HepG2 (cell line): Measurements from ENCODE around the gene RGS5. TPM values are rescaled to one million over a fixed set of nuclear protein-coding genes. Genes with fewer than 3 reads are reported as not detected.

ENCODE experiments used
- ATAC-seq: fragments of 200-7000 bp; cut with Tn5 transposase; 3 replicates; pipeline ENCODE4 v1.9.1; 2020; ENCODE audit warnings: mild to moderate bottlenecking, moderate library complexity
- BruUV-seq: library from RNA; stranded (reverse); fragments of 400-500 nt; replicated peaks from 2 replicates; lab custom pipeline; 2021; lab: Mats Ljungman, UMichigan
- CTCF ChIA-PET: fragments of 300-600 bp; formaldehyde crosslinking; extraction: SDS; loops from one replicate; lab custom pipeline; 2021; ENCODE audit warnings: low total read pairs, inconsistent platforms, low intra/inter-chr PET ratio; lab: Yijun Ruan, JAX
- POLR2A ChIA-PET: fragments of 350-600 bp; sonication (Branson Sonifier 250); formaldehyde crosslinking; loops from one replicate; lab custom pipeline; 2020; ENCODE audit warnings: antibody characterized with exemption, inconsistent platforms; lab: Yijun Ruan, JAX
- DNase-seq: peaks from one replicate; pipeline ENCODE4 v3.0.0-alpha.2; 2015; ENCODE audit warnings: low spot score
- FAIRE-seq: peaks from 3 replicates; lab custom pipeline; 2011; peaks lifted over from hg19 to GRCh38; lab: Jason Lieb, UNC
- H2AFZ ChIP-seq: one replicate; pipeline ENCODE4 v1.6.1; 2011; ENCODE audit warnings: low read length, inconsistent platforms
- H3K27ac ChIP-seq: fragments of 300-600 bp; 3 replicates; pipeline ENCODE4 v1.8.0; 2011; ENCODE audit warnings: mixed run types, mild to moderate bottlenecking, mixed read lengths, low read length, inconsistent platforms; ENCODE audit not compliant: insufficient read depth; ENCODE audit errors: extremely low read length
- H3K27me3 ChIP-seq, 2 experiments: fragments of 200-600 bp in 1 of 2; 2 replicates in 1 of 2; 3 replicates in 1 of 2; pipeline versions ENCODE4 v1.6.0 to v1.8.0; 2011; ENCODE audit warnings: low read length in 2 of 2, mild to moderate bottlenecking in 2 of 2, moderate library complexity in 2 of 2, inconsistent platforms in 1 of 2; ENCODE audit not compliant: insufficient read depth in 2 of 2, control insufficient read depth in 1 of 2
- H3K36me3 ChIP-seq, 2 experiments: fragments of 200-600 bp in 1 of 2; replicated peaks in 1 of 2; 2 replicates in 1 of 2; 3 replicates in 1 of 2; pipeline versions ENCODE4 v1.5.1 to v1.8.0; 2011; ENCODE audit warnings: low read length in 2 of 2, inconsistent platforms in 1 of 2; ENCODE audit not compliant: insufficient read depth in 2 of 2, control insufficient read depth in 1 of 2
- H3K4me1 ChIP-seq: 2 replicates; pipeline ENCODE4 v1.5.1; 2012; ENCODE audit warnings: low read length, inconsistent platforms; ENCODE audit not compliant: insufficient read depth
- H3K4me2 ChIP-seq: 2 replicates; pipeline ENCODE4 v1.6.0; 2011; ENCODE audit warnings: low read depth, low read length, inconsistent platforms
- H3K4me3 ChIP-seq, 3 experiments: fragments of 200-600 bp in 1 of 3; sonication (generic), shearing (Covaris generic) in 1 of 3; replicated peaks in 1 of 3; 2 replicates each; pipeline ENCODE4 v1.5.1; 2011 to 2016; ENCODE audit warnings: low read length in 3 of 3, inconsistent platforms in 2 of 3, low read depth in 2 of 3, mild to moderate bottlenecking in 2 of 3, control low read depth in 1 of 3, mixed read lengths in 1 of 3; ENCODE audit not compliant: insufficient read depth in 1 of 3
- H3K79me2 ChIP-seq: one replicate; pipeline ENCODE4 v1.6.1; 2011; ENCODE audit warnings: low read length, inconsistent platforms; ENCODE audit not compliant: insufficient read depth
- H3K9ac ChIP-seq: 2 replicates; pipeline ENCODE4 v1.6.0; 2011; ENCODE audit warnings: mild to moderate bottlenecking, low read depth, low read length, inconsistent platforms; ENCODE audit not compliant: insufficient read depth
- H3K9me3 ChIP-seq: 2 replicates; pipeline ENCODE4 v1.5.1; 2012; ENCODE audit warnings: mild to moderate bottlenecking, low read length
- H4K20me1 ChIP-seq: 2 replicates; pipeline ENCODE4 v1.6.0; 2011; ENCODE audit warnings: inconsistent platforms, mild to moderate bottlenecking, low read length, moderate library complexity; ENCODE audit not compliant: insufficient read depth
- ERF ChIP-seq: IDR thresholded peaks from 2 replicates; pipeline ENCODE4 v1.6.1; 2018; ENCODE audit warnings: missing biosample characterization, missing genetic modification reagents
- JUNB ChIP-seq: sonication (generic); formaldehyde crosslinking; IDR thresholded peaks from 2 replicates; pipeline ENCODE4 v1.8.0; 2022; ENCODE audit warnings: missing genetic modification reagents, mild to moderate bottlenecking, borderline replicate concordance
- KLF16 ChIP-seq, 2 experiments: sonication (generic) in 1 of 2; formaldehyde crosslinking in 1 of 2; IDR thresholded peaks; 2 replicates each; pipeline versions ENCODE4 v1.6.1 to v1.8.0; 2016 to 2023; ENCODE audit warnings: missing genetic modification reagents in 2 of 2, missing compliant biosample characterization in 1 of 2
- MYNN ChIP-seq: sonication (generic); formaldehyde crosslinking; IDR thresholded peaks from 2 replicates; pipeline ENCODE4 v1.4.0; 2020; ENCODE audit warnings: mild to moderate bottlenecking, low read depth, missing genetic modification reagents
- RAD21 ChIP-seq: fragments of 450-650 bp; formaldehyde crosslinking; IDR thresholded peaks from 2 replicates; pipeline ENCODE4 v1.5.0; 2020; ENCODE audit warnings: mild to moderate bottlenecking
- ZMYM4 ChIP-seq: sonication (generic); formaldehyde crosslinking; IDR thresholded peaks from 2 replicates; pipeline ENCODE4 v1.8.1; 2023; ENCODE audit warnings: mild to moderate bottlenecking, missing genetic modification reagents
- ZNF253 ChIP-seq: sonication (generic); formaldehyde crosslinking; IDR thresholded peaks from 2 replicates; pipeline ENCODE4 v1.8.0; 2022; ENCODE audit warnings: mild to moderate bottlenecking, missing genetic modification reagents, borderline replicate concordance
- ZNF746 ChIP-seq: sonication (generic); formaldehyde crosslinking; IDR thresholded peaks from 2 replicates; pipeline ENCODE4 v1.8.0; 2022; ENCODE audit warnings: mild to moderate bottlenecking, missing genetic modification reagents
- ZNF83 ChIP-seq: sonication (generic); formaldehyde crosslinking; IDR thresholded peaks from 2 replicates; pipeline ENCODE4 v1.4.0; 2020; ENCODE audit warnings: missing genetic modification reagents, mild to moderate bottlenecking, borderline replicate concordance
- WGBS: methylation state at CpG from one replicate; pipeline ENCODE4 v1.1.6; 2017; ENCODE audit warnings: low lambda C conversion rate; 5-methylcytosine and 5-hydroxymethylcytosine counted together
- in situ Hi-C: cut with HindIII; loops from 2 replicates; pipeline ENCODE4 v1.10.0; 2017; ENCODE audit warnings: low pct_unique_long_range_greater_than_20kb; ENCODE audit not compliant: extremely low pct_ligation_motif_present
- intact Hi-C: fragments of 100-400 bp; cut with micrococcal nuclease; formaldehyde crosslinking; loops from one replicate; pipeline ENCODE4 v1.10.0; 2022; ENCODE audit not compliant: unreplicated experiment
- polyA plus RNA-seq, 8 experiments: library from polyadenylated mRNA; depleted of rRNA in 3 of 8; stranded (reverse) in 7 of 8; unstranded in 1 of 8; fragments of >200 nt; fragmentation: Illumina TruSeq in 4 of 8; extraction: Trizol in 4 of 8; gene quantifications; 2 replicates each; pipeline versions ENCODE4 v1.2.1 to v1.2.3, GENCODE V29; 2011 to 2016; ENCODE audit warnings: low read depth in 4 of 8, missing spikeins in 1 of 8, mixed read lengths in 1 of 8; ENCODE audit not compliant: insufficient read depth in 1 of 8
- total RNA-seq, 5 experiments: library from RNA; depleted of rRNA; stranded (reverse); fragments of >200 nt; fragmentation: Illumina TruSeq; extraction: Trizol; gene quantifications; 2 replicates each; pipeline ENCODE4 v1.2.3, GENCODE V29; 2016; ENCODE audit warnings: low read depth in 1 of 5
- TF ChIP-seq, protein P1 (sequence below): fragments of 450-650 bp; IDR thresholded peaks from 2 replicates; pipeline ENCODE4 v1.6.1; 2017
- TF ChIP-seq, protein P2 (sequence below): sonication (generic); formaldehyde crosslinking; IDR thresholded peaks from 2 replicates; pipeline ENCODE4 v1.4.0; 2020; ENCODE audit warnings: low read depth, missing genetic modification reagents
- TF ChIP-seq, protein P3 (sequence below): IDR thresholded peaks from 2 replicates; pipeline ENCODE4 v1.4.0; 2020; ENCODE audit warnings: mild to moderate bottlenecking, missing genetic modification reagents

RGS5 gene
- total and polyA plus RNA-seq, 2 of the 13 experiments (the other 11 are each of a cell fraction or from before 2014, with no cell fraction given), result 1.9 to 2.3 TPM

DNA sequence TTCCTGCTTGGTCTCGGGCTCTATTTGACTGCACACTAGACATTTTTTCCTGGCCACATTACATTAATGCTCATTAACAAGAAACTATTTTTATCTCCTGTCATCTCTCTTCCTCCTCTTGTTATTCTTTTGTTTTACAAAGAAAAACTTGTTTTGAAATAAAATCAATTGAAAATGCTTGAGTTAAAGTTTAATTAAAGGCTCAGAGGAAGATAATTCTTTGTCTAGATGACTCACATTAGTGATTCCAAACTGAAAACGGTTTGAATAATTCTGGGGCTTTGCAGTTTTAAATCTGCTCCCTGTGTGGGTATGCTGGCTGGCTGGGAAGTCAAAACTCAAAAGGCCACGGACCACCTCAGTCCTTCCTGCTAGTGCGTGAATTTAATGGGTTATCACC lies 29.6 kb downstream of the RGS5 start:
- no peaks in the 10 kb centered on the region for H3K79me2 ChIP-seq
- ATAC-seq (no peak), FAIRE-seq (no peak), DNase-seq (no peak)
- in situ Hi-C loops (no loop called here), intact Hi-C loops (no loop called here)
- no peak overlapping the region for H3K27ac ChIP-seq
- H4K20me1 ChIP-seq, result no peaks in the 10 kb centered on the region
- ChIA-PET POLR2A (no interaction called here), CTCF (interaction anchor here (2.7 to 3.8 kb wide), 2 partner anchors 101 to 295 kb away, joined by 12 to 23 read pairs; no protein-coding TSS in a partner anchor)
- H3K4me1 ChIP-seq, result no peaks in the 10 kb centered on the region
- TF ChIP-seq ERF (CRISPR knock-in tag), result no peak
- no peak for TF ChIP-seq JUNB (CRISPR knock-in tag)
- no peak for TF ChIP-seq ZMYM4 (CRISPR knock-in tag)
- no peak for TF ChIP-seq MYNN (CRISPR knock-in tag)
- TF ChIP-seq, protein P1, sequence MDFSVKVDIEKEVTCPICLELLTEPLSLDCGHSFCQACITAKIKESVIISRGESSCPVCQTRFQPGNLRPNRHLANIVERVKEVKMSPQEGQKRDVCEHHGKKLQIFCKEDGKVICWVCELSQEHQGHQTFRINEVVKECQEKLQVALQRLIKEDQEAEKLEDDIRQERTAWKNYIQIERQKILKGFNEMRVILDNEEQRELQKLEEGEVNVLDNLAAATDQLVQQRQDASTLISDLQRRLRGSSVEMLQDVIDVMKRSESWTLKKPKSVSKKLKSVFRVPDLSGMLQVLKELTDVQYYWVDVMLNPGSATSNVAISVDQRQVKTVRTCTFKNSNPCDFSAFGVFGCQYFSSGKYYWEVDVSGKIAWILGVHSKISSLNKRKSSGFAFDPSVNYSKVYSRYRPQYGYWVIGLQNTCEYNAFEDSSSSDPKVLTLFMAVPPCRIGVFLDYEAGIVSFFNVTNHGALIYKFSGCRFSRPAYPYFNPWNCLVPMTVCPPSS, result no peak
- TF ChIP-seq, protein P2, sequence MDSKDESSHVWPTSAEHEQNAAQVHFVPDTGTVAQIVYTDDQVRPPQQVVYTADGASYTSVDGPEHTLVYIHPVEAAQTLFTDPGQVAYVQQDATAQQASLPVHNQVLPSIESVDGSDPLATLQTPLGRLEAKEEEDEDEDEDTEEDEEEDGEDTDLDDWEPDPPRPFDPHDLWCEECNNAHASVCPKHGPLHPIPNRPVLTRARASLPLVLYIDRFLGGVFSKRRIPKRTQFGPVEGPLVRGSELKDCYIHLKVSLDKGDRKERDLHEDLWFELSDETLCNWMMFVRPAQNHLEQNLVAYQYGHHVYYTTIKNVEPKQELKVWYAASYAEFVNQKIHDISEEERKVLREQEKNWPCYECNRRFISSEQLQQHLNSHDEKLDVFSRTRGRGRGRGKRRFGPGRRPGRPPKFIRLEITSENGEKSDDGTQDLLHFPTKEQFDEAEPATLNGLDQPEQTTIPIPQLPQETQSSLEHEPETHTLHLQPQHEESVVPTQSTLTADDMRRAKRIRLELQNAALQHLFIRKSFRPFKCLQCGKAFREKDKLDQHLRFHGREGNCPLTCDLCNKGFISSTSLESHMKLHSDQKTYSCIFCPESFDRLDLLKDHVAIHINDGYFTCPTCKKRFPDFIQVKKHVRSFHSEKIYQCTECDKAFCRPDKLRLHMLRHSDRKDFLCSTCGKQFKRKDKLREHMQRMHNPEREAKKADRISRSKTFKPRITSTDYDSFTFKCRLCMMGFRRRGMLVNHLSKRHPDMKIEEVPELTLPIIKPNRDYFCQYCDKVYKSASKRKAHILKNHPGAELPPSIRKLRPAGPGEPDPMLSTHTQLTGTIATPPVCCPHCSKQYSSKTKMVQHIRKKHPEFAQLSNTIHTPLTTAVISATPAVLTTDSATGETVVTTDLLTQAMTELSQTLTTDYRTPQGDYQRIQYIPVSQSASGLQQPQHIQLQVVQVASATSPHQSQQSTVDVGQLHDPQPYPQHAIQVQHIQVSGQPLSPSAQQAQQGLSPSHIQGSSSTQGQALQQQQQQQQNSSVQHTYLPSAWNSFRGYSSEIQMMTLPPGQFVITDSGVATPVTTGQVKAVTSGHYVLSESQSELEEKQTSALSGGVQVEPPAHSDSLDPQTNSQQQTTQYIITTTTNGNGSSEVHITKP (CRISPR knock-in tag), result no peak
- TF ChIP-seq RAD21, result no peak
- no peak for TF ChIP-seq ZNF83
- TF ChIP-seq, protein P3, sequence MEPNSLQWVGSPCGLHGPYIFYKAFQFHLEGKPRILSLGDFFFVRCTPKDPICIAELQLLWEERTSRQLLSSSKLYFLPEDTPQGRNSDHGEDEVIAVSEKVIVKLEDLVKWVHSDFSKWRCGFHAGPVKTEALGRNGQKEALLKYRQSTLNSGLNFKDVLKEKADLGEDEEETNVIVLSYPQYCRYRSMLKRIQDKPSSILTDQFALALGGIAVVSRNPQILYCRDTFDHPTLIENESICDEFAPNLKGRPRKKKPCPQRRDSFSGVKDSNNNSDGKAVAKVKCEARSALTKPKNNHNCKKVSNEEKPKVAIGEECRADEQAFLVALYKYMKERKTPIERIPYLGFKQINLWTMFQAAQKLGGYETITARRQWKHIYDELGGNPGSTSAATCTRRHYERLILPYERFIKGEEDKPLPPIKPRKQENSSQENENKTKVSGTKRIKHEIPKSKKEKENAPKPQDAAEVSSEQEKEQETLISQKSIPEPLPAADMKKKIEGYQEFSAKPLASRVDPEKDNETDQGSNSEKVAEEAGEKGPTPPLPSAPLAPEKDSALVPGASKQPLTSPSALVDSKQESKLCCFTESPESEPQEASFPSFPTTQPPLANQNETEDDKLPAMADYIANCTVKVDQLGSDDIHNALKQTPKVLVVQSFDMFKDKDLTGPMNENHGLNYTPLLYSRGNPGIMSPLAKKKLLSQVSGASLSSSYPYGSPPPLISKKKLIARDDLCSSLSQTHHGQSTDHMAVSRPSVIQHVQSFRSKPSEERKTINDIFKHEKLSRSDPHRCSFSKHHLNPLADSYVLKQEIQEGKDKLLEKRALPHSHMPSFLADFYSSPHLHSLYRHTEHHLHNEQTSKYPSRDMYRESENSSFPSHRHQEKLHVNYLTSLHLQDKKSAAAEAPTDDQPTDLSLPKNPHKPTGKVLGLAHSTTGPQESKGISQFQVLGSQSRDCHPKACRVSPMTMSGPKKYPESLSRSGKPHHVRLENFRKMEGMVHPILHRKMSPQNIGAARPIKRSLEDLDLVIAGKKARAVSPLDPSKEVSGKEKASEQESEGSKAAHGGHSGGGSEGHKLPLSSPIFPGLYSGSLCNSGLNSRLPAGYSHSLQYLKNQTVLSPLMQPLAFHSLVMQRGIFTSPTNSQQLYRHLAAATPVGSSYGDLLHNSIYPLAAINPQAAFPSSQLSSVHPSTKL (CRISPR knock-in tag), result no peak
- TF ChIP-seq ZNF746 (CRISPR knock-in tag), result no peak
- TF ChIP-seq ZNF253, result no peak
- TF ChIP-seq KLF16 (CRISPR knock-in tag; IDR thresholded peaks at IDR 0.05), result no peak
- H3K4me2 ChIP-seq, result no peak overlapping the region
- no peaks in the 10 kb centered on the region for H3K27me3 ChIP-seq
- no peaks in the 10 kb centered on the region for H3K9me3 ChIP-seq
- no peaks in the 10 kb centered on the region for H3K36me3 ChIP-seq
- H3K4me3 ChIP-seq, result no peak overlapping the region
- 32% methylated on average over 4 of the region's 4 CpGs for WGBS
- BruUV-seq, result no TSS peak
- H2AFZ ChIP-seq, result no peak overlapping the region
- H3K9ac ChIP-seq, result no peak overlapping the region
